GM12878 (cell line): ENCODE data around the gene COPZ2. TPM values are rescaled to one million over a fixed set of nuclear protein-coding genes. Genes with fewer than 3 reads are reported as not detected.
A peak's percentile ranks its signal among the peaks of the same experiment; 100 is the strongest.

Experiments used
- ATAC-seq: fragments of 200-7000 bp; cut with Tn5 transposase; 3 replicates; pipeline ENCODE4 v1.9.1; 2020; ENCODE audit warnings: mild to moderate bottlenecking, moderate library complexity
- BruUV-seq: library from RNA; stranded (reverse); fragments of 400-500 nt; replicated peaks from 2 replicates; lab custom pipeline; 2021; lab: Mats Ljungman, UMichigan
- CTCF ChIA-PET: fragments of 300-600 bp; sonication (Branson Sonifier 250); formaldehyde crosslinking; extraction: SDS; loops from one replicate; lab custom pipeline; 2021; ENCODE audit warnings: inconsistent platforms; lab: Yijun Ruan, JAX
- POLR2A ChIA-PET: fragments of 350-600 bp; formaldehyde crosslinking; extraction: SDS; loops from one replicate; lab custom pipeline; 2021; ENCODE audit warnings: inconsistent platforms; lab: Charles Lee
- RAD21 ChIA-PET: fragments of 300-600 bp; sonication (Branson Sonifier 250); formaldehyde crosslinking; loops from one replicate; lab custom pipeline; 2023; ENCODE audit warnings: antibody characterized with exemption; ENCODE audit not compliant: unreplicated experiment; lab: Charles Lee
- SMC1A ChIA-PET: fragments of 300-600 bp; sonication (Branson Sonifier 250); formaldehyde crosslinking; loops from one replicate; lab custom pipeline; 2023; ENCODE audit not compliant: unreplicated experiment, uncharacterized antibody; lab: Charles Lee
- DNase-seq: peaks from one replicate; pipeline ENCODE4 v3.0.0-alpha.2; 2011; ENCODE audit warnings: low read depth, low spot score
- FAIRE-seq: peaks from 3 replicates; lab custom pipeline; 2011; peaks lifted over from hg19 to GRCh38; lab: Jason Lieb, UNC
- H2AFZ ChIP-seq: 2 replicates; pipeline ENCODE4 v1.6.0; 2011; ENCODE audit warnings: low read depth, low read length, control low read depth; ENCODE audit not compliant: control insufficient read depth
- H3K27ac ChIP-seq: 2 replicates; pipeline ENCODE4 v1.5.1; 2011; ENCODE audit warnings: control low read depth; ENCODE audit not compliant: control insufficient read depth, insufficient read depth
- H3K27me3 ChIP-seq, 2 experiments: replicated peaks in 1 of 2; 2 replicates each; pipeline versions ENCODE4 v1.6.0 to v1.6.1; 2011; ENCODE audit warnings: low read length in 1 of 2; ENCODE audit not compliant: control insufficient read depth in 2 of 2, insufficient read depth in 2 of 2
- H3K36me3 ChIP-seq, 2 experiments: 2 replicates each; pipeline ENCODE4 v1.5.1; 2011; ENCODE audit warnings: low read length in 1 of 2; ENCODE audit not compliant: control insufficient read depth in 2 of 2, insufficient read depth in 2 of 2
- H3K4me1 ChIP-seq: 2 replicates; pipeline ENCODE4 v1.6.1; 2011; ENCODE audit warnings: mild to moderate bottlenecking, low read length, moderate library complexity, mixed read lengths; ENCODE audit not compliant: control insufficient read depth, insufficient read depth
- H3K4me2 ChIP-seq: 2 replicates; pipeline ENCODE4 v1.6.0; 2011; ENCODE audit warnings: control low read depth; ENCODE audit not compliant: control insufficient read depth, insufficient read depth
- H3K4me3 ChIP-seq: fragments of 200-600 bp; sonication (generic); 2 replicates; pipeline ENCODE4 v1.5.1; 2016
- H3K79me2 ChIP-seq: 2 replicates; pipeline ENCODE4 v1.6.0; 2011; ENCODE audit warnings: low read length; ENCODE audit not compliant: control insufficient read depth, insufficient read depth
- H3K9ac ChIP-seq: 2 replicates; pipeline ENCODE4 v1.8.0; 2011; ENCODE audit warnings: low read length, control low read depth, mixed read lengths; ENCODE audit not compliant: control insufficient read depth, insufficient read depth
- H3K9me3 ChIP-seq: replicated peaks from 3 replicates; pipeline ENCODE4 v1.5.1; 2011; ENCODE audit warnings: mild to moderate bottlenecking, low read length; ENCODE audit not compliant: control insufficient read depth, insufficient read depth
- H4K20me1 ChIP-seq: 2 replicates; pipeline ENCODE4 v1.6.0; 2011; ENCODE audit not compliant: control insufficient read depth, insufficient read depth
- BMI1 ChIP-seq: fragments of 450-650 bp; IDR thresholded peaks from 2 replicates; pipeline ENCODE4 v1.6.1; 2016; ENCODE audit warnings: mild to moderate bottlenecking, moderate library complexity, borderline replicate concordance
- CBX5 ChIP-seq: sonication (generic); IDR thresholded peaks from 2 replicates; pipeline ENCODE4 v1.6.1; 2016; ENCODE audit warnings: low read depth, moderate library complexity, mild to moderate bottlenecking, inconsistent platforms
- CREM ChIP-seq: IDR thresholded peaks from 2 replicates; pipeline ENCODE4 v1.6.1; 2014; ENCODE audit warnings: antibody characterized with exemption, low read depth
- MYB ChIP-seq: fragments of 150-350 bp; IDR thresholded peaks from 2 replicates; pipeline ENCODE4 v1.6.1; 2014; ENCODE audit warnings: mild to moderate bottlenecking, low read depth, low read length, borderline replicate concordance
- MYC ChIP-seq: IDR thresholded peaks from 2 replicates; pipeline ENCODE4 v1.6.1; 2011; ENCODE audit warnings: mild to moderate bottlenecking, low read length, moderate library complexity, inconsistent platforms; ENCODE audit not compliant: insufficient read depth, insufficient replicate concordance, insufficient read length, severe bottlenecking
- NFXL1 ChIP-seq: fragments of 450-650 bp; IDR thresholded peaks from 2 replicates; pipeline ENCODE4 v1.6.1; 2017; ENCODE audit warnings: antibody characterized with exemption, mild to moderate bottlenecking, borderline replicate concordance
- NRF1 ChIP-seq: conservative IDR thresholded peaks from 2 replicates; pipeline ENCODE4 v1.6.1; 2011; ENCODE audit warnings: mild to moderate bottlenecking, low read depth, low read length, improper control_type of control experiment
- RB1 ChIP-seq: fragments of 450-650 bp; formaldehyde crosslinking; IDR thresholded peaks from 2 replicates; pipeline ENCODE4 v1.6.1; 2017; ENCODE audit warnings: mild to moderate bottlenecking, borderline replicate concordance
- SREBF1 ChIP-seq: IDR thresholded peaks from 2 replicates; pipeline ENCODE4 v1.6.1; 2012; ENCODE audit warnings: mild to moderate bottlenecking, low read length
- WRNIP1 ChIP-seq: IDR thresholded peaks from 2 replicates; pipeline ENCODE4 v1.6.1; 2011; ENCODE audit warnings: low read depth, low read length, improper control_type of control experiment, borderline replicate concordance
- ZNF24 ChIP-seq: fragments of 450-650 bp; IDR thresholded peaks from 2 replicates; pipeline ENCODE4 v1.6.1; 2017; ENCODE audit warnings: antibody characterized with exemption, mild to moderate bottlenecking
- WGBS: methylation state at CpG from one replicate; pipeline ENCODE4 v1.1.6; 2016; ENCODE audit warnings: low lambda C conversion rate; ENCODE audit not compliant: insufficient replicate concordance, insufficient coverage; ENCODE audit errors: missing lambda C conversion rate; 5-methylcytosine and 5-hydroxymethylcytosine counted together
- in situ Hi-C: fragments of 300-500 bp; cut with MboI; formaldehyde crosslinking; loops from 9 replicates; pipeline ENCODE4 v1.14.3; 2018; ENCODE audit warnings: mixed read lengths
- intact Hi-C: fragments of 100-400 bp; cut with micrococcal nuclease; formaldehyde crosslinking; loops from one replicate; pipeline ENCODE4 v1.14.2; 2022; ENCODE audit not compliant: unreplicated experiment
- polyA plus RNA-seq, 11 experiments: library from polyadenylated mRNA; depleted of rRNA in 4 of 11; unstranded in 6 of 11; stranded (reverse) in 5 of 11; fragments of >200 nt; fragmentation: Nextera tagmentation in 4 of 11; fragmentation: Illumina TruSeq in 1 of 11; extraction: Ambion mirVana in 4 of 11; extraction: Trizol in 1 of 11; gene quantifications; 1 replicate in 1 of 11; 2 replicates in 10 of 11; pipeline versions ENCODE4 v1.2.1 to v1.2.3, GENCODE V29; 2011 to 2016; ENCODE audit warnings: inconsistent platforms in 2 of 11, missing spikeins in 2 of 11, low read depth in 1 of 11
- total RNA-seq, 4 experiments: library from RNA; depleted of rRNA in 3 of 4; stranded (reverse); fragments of >200 nt in 3 of 4; fragmentation: Illumina TruSeq in 1 of 4; extraction: Trizol in 1 of 4; gene quantifications; 2 replicates each; pipeline versions ENCODE4 v1.2.1 to v1.2.3, GENCODE V29; 2013 to 2021
- TF ChIP-seq, protein P1 (sequence below), 3 experiments: IDR thresholded peaks in 2 of 3; conservative IDR thresholded peaks in 1 of 3; 2 replicates each; pipeline ENCODE4 v1.5.1; 2011; ENCODE audit warnings: low read depth in 3 of 3, low read length in 3 of 3, mild to moderate bottlenecking in 3 of 3, control low read depth in 2 of 3, moderate library complexity in 2 of 3, inconsistent platforms in 1 of 3, mixed read lengths in 1 of 3; ENCODE audit not compliant: control insufficient read depth in 2 of 3, insufficient read depth in 1 of 3; ENCODE audit errors: extremely low read depth in 1 of 3
- TF ChIP-seq, protein P2 (sequence below): fragments of 450-650 bp; IDR thresholded peaks from 2 replicates; pipeline ENCODE4 v1.6.1; 2018; ENCODE audit warnings: mild to moderate bottlenecking, low read depth, moderate library complexity; ENCODE audit not compliant: partially characterized antibody
- TF ChIP-seq, protein P3 (sequence below): fragments of 450-650 bp; formaldehyde crosslinking; IDR thresholded peaks from 2 replicates; pipeline ENCODE4 v1.5.0; 2022; ENCODE audit warnings: mild to moderate bottlenecking, missing genetic modification characterization

COPZ2 gene
- total and polyA plus RNA-seq, 10 of the 15 experiments (the other 5 are each of a cell fraction or from before 2014, with no cell fraction given): 0.20 to 4.3 (median 2.6) TPM

DNA sequence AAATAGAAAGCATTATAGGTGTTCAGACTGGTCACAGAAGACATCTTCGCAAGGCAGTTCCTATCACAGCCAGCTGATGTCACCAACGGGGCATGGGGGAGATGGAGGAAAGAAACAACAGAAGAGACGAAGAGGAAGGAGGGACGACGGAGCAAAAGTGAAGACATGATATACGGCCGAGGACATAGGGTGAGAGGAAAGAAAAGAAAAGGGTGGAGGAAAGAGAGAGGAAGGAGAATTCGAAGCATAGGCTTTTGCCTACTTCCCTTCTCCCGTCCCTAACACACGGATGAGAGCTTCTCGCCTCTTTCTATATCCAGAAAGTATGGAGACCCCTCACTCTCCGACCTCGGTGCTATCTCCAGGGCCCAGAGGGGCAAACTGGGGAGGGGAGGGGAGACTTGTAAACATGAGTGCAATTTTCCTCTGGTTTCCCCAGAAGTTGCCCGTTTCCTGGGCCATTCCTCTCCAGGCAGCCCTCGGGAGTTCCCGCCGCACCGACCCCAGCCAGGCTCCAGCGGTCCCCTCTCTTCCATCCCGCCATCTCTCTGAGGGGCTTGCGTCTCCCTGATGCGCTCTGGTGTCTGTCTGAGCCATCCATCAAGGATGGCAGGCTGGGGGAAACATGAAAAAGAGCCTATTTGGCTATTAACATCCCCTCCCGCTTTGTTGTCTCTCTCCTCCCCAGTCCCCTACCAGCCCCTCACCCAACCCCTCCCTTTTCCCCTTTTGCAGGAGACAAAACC, 26.0 kb downstream of the COPZ2 start:
- intact Hi-C loops: no loop called here
- in situ Hi-C loops: no loop called here
- no peaks in the 10 kb centered on the region for H3K27me3 ChIP-seq
- no peak for TF ChIP-seq CREM
- no peak for TF ChIP-seq MYC
- no peak for TF ChIP-seq BMI1
- TF ChIP-seq, protein P1, sequence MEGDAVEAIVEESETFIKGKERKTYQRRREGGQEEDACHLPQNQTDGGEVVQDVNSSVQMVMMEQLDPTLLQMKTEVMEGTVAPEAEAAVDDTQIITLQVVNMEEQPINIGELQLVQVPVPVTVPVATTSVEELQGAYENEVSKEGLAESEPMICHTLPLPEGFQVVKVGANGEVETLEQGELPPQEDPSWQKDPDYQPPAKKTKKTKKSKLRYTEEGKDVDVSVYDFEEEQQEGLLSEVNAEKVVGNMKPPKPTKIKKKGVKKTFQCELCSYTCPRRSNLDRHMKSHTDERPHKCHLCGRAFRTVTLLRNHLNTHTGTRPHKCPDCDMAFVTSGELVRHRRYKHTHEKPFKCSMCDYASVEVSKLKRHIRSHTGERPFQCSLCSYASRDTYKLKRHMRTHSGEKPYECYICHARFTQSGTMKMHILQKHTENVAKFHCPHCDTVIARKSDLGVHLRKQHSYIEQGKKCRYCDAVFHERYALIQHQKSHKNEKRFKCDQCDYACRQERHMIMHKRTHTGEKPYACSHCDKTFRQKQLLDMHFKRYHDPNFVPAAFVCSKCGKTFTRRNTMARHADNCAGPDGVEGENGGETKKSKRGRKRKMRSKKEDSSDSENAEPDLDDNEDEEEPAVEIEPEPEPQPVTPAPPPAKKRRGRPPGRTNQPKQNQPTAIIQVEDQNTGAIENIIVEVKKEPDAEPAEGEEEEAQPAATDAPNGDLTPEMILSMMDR (IDR thresholded peaks at IDR 0.05 in 2 of 3, conservative IDR thresholded peaks at IDR 0.05 in 1 of 3; ENCODE audit: control insufficient read depth in 2 of 3, extremely low read depth in 1 of 3, insufficient read depth in 1 of 3, low read depth in 3 of 3, low read length in 3 of 3): peak; percentile 61 to 76 (median 72)
- TF ChIP-seq, protein P2, sequence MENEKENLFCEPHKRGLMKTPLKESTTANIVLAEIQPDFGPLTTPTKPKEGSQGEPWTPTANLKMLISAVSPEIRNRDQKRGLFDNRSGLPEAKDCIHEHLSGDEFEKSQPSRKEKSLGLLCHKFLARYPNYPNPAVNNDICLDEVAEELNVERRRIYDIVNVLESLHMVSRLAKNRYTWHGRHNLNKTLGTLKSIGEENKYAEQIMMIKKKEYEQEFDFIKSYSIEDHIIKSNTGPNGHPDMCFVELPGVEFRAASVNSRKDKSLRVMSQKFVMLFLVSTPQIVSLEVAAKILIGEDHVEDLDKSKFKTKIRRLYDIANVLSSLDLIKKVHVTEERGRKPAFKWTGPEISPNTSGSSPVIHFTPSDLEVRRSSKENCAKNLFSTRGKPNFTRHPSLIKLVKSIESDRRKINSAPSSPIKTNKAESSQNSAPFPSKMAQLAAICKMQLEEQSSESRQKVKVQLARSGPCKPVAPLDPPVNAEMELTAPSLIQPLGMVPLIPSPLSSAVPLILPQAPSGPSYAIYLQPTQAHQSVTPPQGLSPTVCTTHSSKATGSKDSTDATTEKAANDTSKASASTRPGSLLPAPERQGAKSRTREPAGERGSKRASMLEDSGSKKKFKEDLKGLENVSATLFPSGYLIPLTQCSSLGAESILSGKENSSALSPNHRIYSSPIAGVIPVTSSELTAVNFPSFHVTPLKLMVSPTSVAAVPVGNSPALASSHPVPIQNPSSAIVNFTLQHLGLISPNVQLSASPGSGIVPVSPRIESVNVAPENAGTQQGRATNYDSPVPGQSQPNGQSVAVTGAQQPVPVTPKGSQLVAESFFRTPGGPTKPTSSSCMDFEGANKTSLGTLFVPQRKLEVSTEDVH: no peak
- no peak for TF ChIP-seq SREBF1
- no peak for TF ChIP-seq MYB
- no peak for TF ChIP-seq NRF1
- TF ChIP-seq, protein P3, sequence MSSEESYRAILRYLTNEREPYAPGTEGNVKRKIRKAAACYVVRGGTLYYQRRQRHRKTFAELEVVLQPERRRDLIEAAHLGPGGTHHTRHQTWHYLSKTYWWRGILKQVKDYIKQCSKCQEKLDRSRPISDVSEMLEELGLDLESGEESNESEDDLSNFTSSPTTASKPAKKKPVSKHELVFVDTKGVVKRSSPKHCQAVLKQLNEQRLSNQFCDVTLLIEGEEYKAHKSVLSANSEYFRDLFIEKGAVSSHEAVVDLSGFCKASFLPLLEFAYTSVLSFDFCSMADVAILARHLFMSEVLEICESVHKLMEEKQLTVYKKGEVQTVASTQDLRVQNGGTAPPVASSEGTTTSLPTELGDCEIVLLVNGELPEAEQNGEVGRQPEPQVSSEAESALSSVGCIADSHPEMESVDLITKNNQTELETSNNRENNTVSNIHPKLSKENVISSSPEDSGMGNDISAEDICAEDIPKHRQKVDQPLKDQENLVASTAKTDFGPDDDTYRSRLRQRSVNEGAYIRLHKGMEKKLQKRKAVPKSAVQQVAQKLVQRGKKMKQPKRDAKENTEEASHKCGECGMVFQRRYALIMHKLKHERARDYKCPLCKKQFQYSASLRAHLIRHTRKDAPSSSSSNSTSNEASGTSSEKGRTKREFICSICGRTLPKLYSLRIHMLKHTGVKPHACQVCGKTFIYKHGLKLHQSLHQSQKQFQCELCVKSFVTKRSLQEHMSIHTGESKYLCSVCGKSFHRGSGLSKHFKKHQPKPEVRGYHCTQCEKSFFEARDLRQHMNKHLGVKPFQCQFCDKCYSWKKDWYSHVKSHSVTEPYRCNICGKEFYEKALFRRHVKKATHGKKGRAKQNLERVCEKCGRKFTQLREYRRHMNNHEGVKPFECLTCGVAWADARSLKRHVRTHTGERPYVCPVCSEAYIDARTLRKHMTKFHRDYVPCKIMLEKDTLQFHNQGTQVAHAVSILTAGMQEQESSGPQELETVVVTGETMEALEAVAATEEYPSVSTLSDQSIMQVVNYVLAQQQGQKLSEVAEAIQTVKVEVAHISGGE (CRISPR knock-in tag): no peak
- TF ChIP-seq NFXL1: no peak
- no peak for TF ChIP-seq RB1
- no peak for TF ChIP-seq CBX5
- no peak for TF ChIP-seq WRNIP1
- no peak for TF ChIP-seq ZNF24

More for the DNA sequence above, 26.0 kb downstream of the COPZ2 start:
- Histone ChIP-seq H3K4me1 (peaks cover 7% of the 10 kb centered on the region), H2AFZ (peak overlapping the region; percentile 86), H4K20me1 (no peaks in the 10 kb centered on the region), H3K4me2 (peak overlapping the region; percentile 97), H3K27ac (no peak overlapping the region), H3K9me3 (no peaks in the 10 kb centered on the region), H3K9ac (no peak overlapping the region), H3K36me3 (no peaks in the 10 kb centered on the region), H3K79me2 (no peaks in the 10 kb centered on the region), H3K4me3 (peak overlapping the region; percentile 75)
- CTCF ChIA-PET: interaction anchor here (0.6 to 14.1 kb wide), 21 partner anchors 7 to 170 kb away, joined by 3 to 454 read pairs (median 4); partner anchors contain the start of genes CDK5RAP3, NFE2L1, PNPO and PRR15L
- RAD21 ChIA-PET: interaction anchor here (0.7 to 3.0 kb wide), 12 partner anchors 9 to 745 kb away, joined by 3 to 19 read pairs (median 4); partner anchors contain the start of genes CDK5RAP3 and HOXB5
- DNase-seq: no peak
- SMC1A ChIA-PET: interaction anchor here (0.6 to 3.5 kb wide), 14 partner anchors 7 to 169 kb away, joined by 3 to 27 read pairs (median 6); partner anchors contain the start of gene CDK5RAP3
- ATAC-seq: peak; percentile 92
- peak; percentile 59 for FAIRE-seq
- 0% methylated on average over 19 of the region's 23 CpGs for WGBS
- POLR2A ChIA-PET: interaction anchor here (0.6 to 2.7 kb wide), 6 partner anchors 9 to 131 kb away, joined by 3 to 18 read pairs (median 4); partner anchors contain the start of gene CDK5RAP3
- no TSS peak for BruUV-seq
